Spleen (tissue), 11 donors: Measurements from ENCODE around the gene C8A. TPM values are rescaled to one million over a fixed set of nuclear protein-coding genes. Genes with fewer than 3 reads are reported as not detected.

Experiments used
- DNase-seq: peaks from one replicate; pipeline ENCODE4 v3.0.0-alpha.2; 2020
- H3K27ac ChIP-seq, 8 donors: fragments of 200-600 bp; sonication (generic) in 7 of 8; 1 replicate in 4 of 8; 2 replicates in 4 of 8; pipeline versions ENCODE4 v1.5.0 to v1.8.0; 2016 to 2021; ENCODE audit warnings: inconsistent platforms in 4 of 8, mild to moderate bottlenecking in 4 of 8, moderate library complexity in 1 of 8
- H3K27me3 ChIP-seq, 7 donors: fragments of 200-600 bp; sonication (generic) in 6 of 7; replicated peaks in 1 of 7; 1 replicate in 4 of 7; 2 replicates in 3 of 7; pipeline versions ENCODE4 v1.5.0 to v1.8.0; 2016 to 2021; ENCODE audit warnings: inconsistent platforms in 3 of 7, mild to moderate bottlenecking in 1 of 7
- H3K36me3 ChIP-seq, 6 donors: fragments of 200-600 bp; sonication (generic) in 5 of 6; 1 replicate in 4 of 6; 2 replicates in 2 of 6; pipeline versions ENCODE4 v1.5.0 to v1.8.0; 2016 to 2021; ENCODE audit warnings: inconsistent platforms in 2 of 6
- H3K4me1 ChIP-seq, 6 donors: fragments of 200-600 bp; sonication (generic) in 5 of 6; 1 replicate in 3 of 6; 2 replicates in 3 of 6; pipeline versions ENCODE4 v1.5.0 to v1.8.0; 2016 to 2021; ENCODE audit warnings: inconsistent platforms in 3 of 6
- H3K4me3 ChIP-seq, 8 donors: fragments of 200-600 bp; sonication (generic) in 7 of 8; 1 replicate in 4 of 8; 2 replicates in 4 of 8; pipeline versions ENCODE4 v1.5.0 to v1.8.0; 2016 to 2021; ENCODE audit warnings: inconsistent platforms in 4 of 8, mild to moderate bottlenecking in 4 of 8, moderate library complexity in 2 of 8
- H3K9me3 ChIP-seq, 8 donors: fragments of 200-600 bp; sonication (generic) in 7 of 8; 1 replicate in 4 of 8; 2 replicates in 4 of 8; pipeline versions ENCODE4 v1.5.0 to v1.8.0; 2016 to 2021; ENCODE audit warnings: inconsistent platforms in 4 of 8
- POLR2A ChIP-seq, 3 donors: fragments of 450-650 bp; IDR thresholded peaks; one replicate each; pipeline ENCODE4 v1.5.1; 2017; ENCODE audit warnings: antibody characterized with exemption in 3 of 3, mild to moderate bottlenecking in 1 of 3
- POLR2AphosphoS5 ChIP-seq, 3 donors: sonication (generic); formaldehyde crosslinking; IDR thresholded peaks; one replicate each; pipeline ENCODE4 v1.5.1; 2017; ENCODE audit warnings: antibody characterized with exemption in 3 of 3
- WGBS, 5 donors: extraction: QIAGEN DNeasy Blood & Tissue Kit in 3 of 5; methylation state at CpG; one replicate each; pipeline versions ENCODE4 v1.1.5 to v1.1.7; 2013 to 2018; 5-methylcytosine and 5-hydroxymethylcytosine counted together
- intact Hi-C: fragments of 100-400 bp; cut with DNase I; formaldehyde crosslinking; loops from one replicate; pipeline ENCODE4 v1.15.0; 2023; ENCODE audit warnings: low total_unique reads
- polyA plus RNA-seq, 3 donors: library from polyadenylated mRNA; stranded (reverse); fragments of 200-250 nt; gene quantifications; one replicate each; pipeline ENCODE4 v1.2.1, GENCODE V29; 2013
- total RNA-seq, 7 donors: library from RNA; depleted of rRNA in 3 of 7; stranded (reverse); fragments of >200 nt in 3 of 7; fragmentation: NEBNext Ultra II Directional in 4 of 7; extraction: Animal tissue kit (Norgen Biotek cat#: 25700) in 4 of 7; gene quantifications; one replicate each; pipeline versions ENCODE4 v1.1.0 to v1.2.1, GENCODE V29; 2016 to 2021
- TF ChIP-seq, protein P1 (sequence below), 11 experiments: fragments of 200-600 bp in 7 of 11; fragments of 450-650 bp in 4 of 11; sonication (generic) in 4 of 11; IDR thresholded peaks in 8 of 11; conservative IDR thresholded peaks in 3 of 11; 1 replicate in 7 of 11; 2 replicates in 4 of 11; pipeline versions ENCODE4 v1.4.0 to v1.8.0; 2016 to 2021; ENCODE audit warnings: antibody characterized with exemption in 11 of 11, inconsistent platforms in 4 of 11, mild to moderate bottlenecking in 1 of 11
- donor health status: healthy with polysubstance abuse.
- donor health status: DM: no; HTN: no; CAD: no; lungs with moderate emphysema.
- donor health status: DM: no; HTN: no; CAD: no.
- donor health status: Bipolar disorder and iron deficiency.
- donor health status: healthy.
- donor health status: DM: no; HTN: no; CAD: no.
- donor health status: DM: yes; HTN: yes; CAD: no.

The C8A gene
- total and polyA plus RNA-seq, 10 donors, result 0.03 TPM; not detected in 9

DNA sequence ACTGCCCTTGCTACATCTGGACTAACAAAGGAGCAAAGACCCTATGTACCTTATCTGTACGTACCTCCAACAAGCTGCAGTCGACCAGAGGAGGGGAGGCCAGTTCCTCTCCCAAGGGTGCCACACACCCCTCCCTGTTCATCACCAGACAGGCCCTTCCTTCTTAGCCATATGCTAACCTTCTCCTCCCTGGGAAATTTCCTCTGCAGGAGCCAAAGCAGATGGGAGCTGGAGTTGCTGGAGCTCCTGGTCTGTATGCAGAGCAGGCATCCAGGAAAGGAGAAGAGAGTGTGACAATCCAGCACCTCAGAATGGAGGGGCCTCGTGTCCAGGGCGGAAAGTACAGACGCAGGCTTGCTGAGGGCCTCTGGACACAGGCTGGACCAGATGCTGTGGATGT is 62.8 kb downstream of the C8A start:
- Histone ChIP-seq H3K36me3 (no peaks in the 10 kb centered on the region), H3K4me3 (no peak overlapping the region), H3K4me1 (no peaks in the 10 kb centered on the region), H3K9me3 (no peaks in the 10 kb centered on the region), H3K27me3 (peaks cover 0 to 3% (median 0%) of the 10 kb centered on the region in 7 donors), H3K27ac (no peak overlapping the region)
- DNase-seq, result no peak
- 67 to 90% (median 80%) methylated on average over 5 of the region's 5 CpGs for WGBS, 5 donors
- TF ChIP-seq POLR2AphosphoS5 (IDR thresholded peaks at IDR 0.05), result no peak
- TF ChIP-seq, protein P1, sequence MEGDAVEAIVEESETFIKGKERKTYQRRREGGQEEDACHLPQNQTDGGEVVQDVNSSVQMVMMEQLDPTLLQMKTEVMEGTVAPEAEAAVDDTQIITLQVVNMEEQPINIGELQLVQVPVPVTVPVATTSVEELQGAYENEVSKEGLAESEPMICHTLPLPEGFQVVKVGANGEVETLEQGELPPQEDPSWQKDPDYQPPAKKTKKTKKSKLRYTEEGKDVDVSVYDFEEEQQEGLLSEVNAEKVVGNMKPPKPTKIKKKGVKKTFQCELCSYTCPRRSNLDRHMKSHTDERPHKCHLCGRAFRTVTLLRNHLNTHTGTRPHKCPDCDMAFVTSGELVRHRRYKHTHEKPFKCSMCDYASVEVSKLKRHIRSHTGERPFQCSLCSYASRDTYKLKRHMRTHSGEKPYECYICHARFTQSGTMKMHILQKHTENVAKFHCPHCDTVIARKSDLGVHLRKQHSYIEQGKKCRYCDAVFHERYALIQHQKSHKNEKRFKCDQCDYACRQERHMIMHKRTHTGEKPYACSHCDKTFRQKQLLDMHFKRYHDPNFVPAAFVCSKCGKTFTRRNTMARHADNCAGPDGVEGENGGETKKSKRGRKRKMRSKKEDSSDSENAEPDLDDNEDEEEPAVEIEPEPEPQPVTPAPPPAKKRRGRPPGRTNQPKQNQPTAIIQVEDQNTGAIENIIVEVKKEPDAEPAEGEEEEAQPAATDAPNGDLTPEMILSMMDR (IDR thresholded peaks at IDR 0.05 in 8 of 11, conservative IDR thresholded peaks at IDR 0.05 in 3 of 11), result no peak
- TF ChIP-seq POLR2A (IDR thresholded peaks at IDR 0.05), result no peak
- intact Hi-C loops, result no loop called here

DNA sequence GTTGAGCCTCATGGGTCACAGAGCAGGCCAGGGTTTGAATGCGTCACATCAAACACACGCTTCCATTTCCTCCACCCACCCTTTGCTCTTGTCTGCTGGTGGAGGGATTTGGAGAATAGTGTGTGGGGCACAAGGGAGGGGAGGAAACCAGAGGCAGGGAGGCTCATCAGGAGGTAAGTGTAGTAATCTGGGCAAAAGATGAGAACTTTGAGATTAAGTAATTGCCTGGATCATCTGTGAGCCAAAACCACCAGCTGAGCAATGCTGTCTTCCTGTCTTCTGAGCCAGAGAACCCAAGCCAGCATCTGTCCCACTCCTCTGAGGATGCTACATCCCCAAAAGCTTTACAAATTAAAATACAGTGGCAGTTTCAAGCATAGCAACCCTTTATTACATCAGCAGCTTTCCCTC is 66.0 kb downstream of the C8A start:
- Histone ChIP-seq H3K9me3 (no peaks in the 10 kb centered on the region), H3K27ac (no peak overlapping the region), H3K4me1 (no peaks in the 10 kb centered on the region), H3K27me3 (no peaks in the 10 kb centered on the region), H3K4me3 (no peak overlapping the region), H3K36me3 (no peaks in the 10 kb centered on the region)
- 58 to 88% (median 61%) methylated on average over 2 of the region's 2 CpGs for WGBS, 5 donors
- TF ChIP-seq, protein P1 (IDR thresholded peaks at IDR 0.05 in 8 of 11, conservative IDR thresholded peaks at IDR 0.05 in 3 of 11), result no peak
- no peak for TF ChIP-seq POLR2AphosphoS5 (IDR thresholded peaks at IDR 0.05)
- intact Hi-C loops, result no loop called here
- no peak for DNase-seq

DNA sequence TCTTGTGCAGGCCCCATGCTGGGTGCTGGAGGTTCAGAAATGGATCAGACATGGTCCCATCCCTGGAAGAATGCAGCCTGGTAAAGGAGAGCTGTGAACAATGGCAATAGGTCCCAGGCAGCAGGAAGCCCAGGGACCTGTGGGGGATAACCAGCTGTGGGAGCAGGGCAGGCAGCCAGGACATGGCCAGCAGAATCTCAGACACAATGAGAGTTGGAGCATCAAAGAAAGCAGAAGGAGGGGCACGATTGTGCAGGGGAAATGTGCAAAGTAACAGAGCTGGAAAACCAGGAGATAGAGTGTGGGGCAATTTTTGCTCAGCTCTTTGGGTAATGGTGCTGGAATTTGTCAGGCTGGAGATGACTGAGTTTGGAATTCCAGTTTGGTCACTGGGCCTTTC is 66.9 kb downstream of the C8A start:
- 29 to 63% (median 35%) methylated on average over 1 of the region's 1 CpG for WGBS, 5 donors

DNA sequence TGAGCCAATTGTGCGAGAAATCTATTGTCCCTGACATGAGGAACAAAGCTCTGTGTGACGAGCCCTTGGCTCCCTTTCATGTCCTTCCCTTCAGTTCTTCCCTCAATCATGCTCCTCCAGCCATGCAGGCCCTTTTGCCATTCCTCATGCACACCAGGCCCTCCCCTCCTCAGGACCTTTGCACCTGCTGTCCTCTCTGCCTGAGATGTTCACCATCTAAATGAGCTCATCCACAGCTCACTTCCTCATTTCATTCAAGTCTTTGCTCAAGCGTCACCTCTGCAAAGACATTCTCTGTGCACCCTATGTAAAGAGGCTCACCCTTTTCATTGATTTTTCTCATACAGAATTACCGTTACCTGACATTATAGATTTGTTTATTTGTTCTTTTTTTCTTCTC is 67.5 kb downstream of the C8A start:
- no peak overlapping the region for H3K4me3 ChIP-seq
- no peaks in the 10 kb centered on the region for H3K27me3 ChIP-seq
- H3K36me3 ChIP-seq, result no peaks in the 10 kb centered on the region
- DNase-seq, result no peak
- no peaks in the 10 kb centered on the region for H3K9me3 ChIP-seq
- TF ChIP-seq POLR2AphosphoS5 (IDR thresholded peaks at IDR 0.05), result no peak
- TF ChIP-seq, protein P1 (IDR thresholded peaks at IDR 0.05 in 8 of 11, conservative IDR thresholded peaks at IDR 0.05 in 3 of 11), result no peak
- no peak for TF ChIP-seq POLR2A (IDR thresholded peaks at IDR 0.05)
- intact Hi-C loops, result no loop called here
- no peak overlapping the region for H3K27ac ChIP-seq
- no peaks in the 10 kb centered on the region for H3K4me1 ChIP-seq
- WGBS, 5 donors, result 60 to 82% (median 79%) methylated on average over 4 of the region's 4 CpGs

More for the DNA sequence above, 66.9 kb downstream of the C8A start:
- Histone ChIP-seq H3K4me3 (no peak overlapping the region), H3K27ac (no peak overlapping the region), H3K9me3 (no peaks in the 10 kb centered on the region), H3K27me3 (no peaks in the 10 kb centered on the region), H3K36me3 (no peaks in the 10 kb centered on the region), H3K4me1 (no peaks in the 10 kb centered on the region)
- no peak for DNase-seq
- TF ChIP-seq POLR2AphosphoS5 (IDR thresholded peaks at IDR 0.05), result no peak
- TF ChIP-seq, protein P1 (IDR thresholded peaks at IDR 0.05 in 8 of 11, conservative IDR thresholded peaks at IDR 0.05 in 3 of 11), result no peak
- no peak for TF ChIP-seq POLR2A (IDR thresholded peaks at IDR 0.05)
- intact Hi-C loops, result no loop called here
